Measurements from ENCODE around the gene SET. TPM values are rescaled to one million over a fixed set of nuclear protein-coding genes. Genes with fewer than 3 reads are reported as not detected.
"Not testable (repeated sequence)": the region's sequence is repeated elsewhere in the genome, so short reads cannot be mapped to it uniquely, and the experiment has no call there.

SET gene
- total RNA-seq (100 to 1,000 TPM; 190 to 195 TPM), polyA plus RNA-seq (100 to 1,000 TPM in 1 of 2 donors, 10 to 100 TPM in 1; 98.5 to 167 TPM)
- long read RNA-seq, donor 1, transcript SET-204 (8 exons, 2,850 nt) = minor isoform, 19 of 65 reads
- long read RNA-seq, donor 1, transcript SET-201 (8 exons, 2,915 nt) = major isoform, 22 of 65 reads
- long read RNA-seq, donor 1, partial matches to known transcripts = 5 of 65 reads
- long read RNA-seq, donor 1, other reads (novel, unspliced or antisense) = 19 of 65 reads
- long read RNA-seq, donor 2, transcript SET-201 (8 exons, 2,915 nt) = major isoform, 98 of 125 reads
- long read RNA-seq, donor 2, partial matches to known transcripts = 18 of 125 reads
- long read RNA-seq, donor 2, other reads (novel, unspliced or antisense) = 6 of 125 reads

GRCh38 chr9:128688501-128689292, at the start of gene SET:
Gene SET, plus strand, starts transcription at chr9:128689222. Its CDS starts 361 bp downstream, at chr9:128689583.
- 2 to 4% methylated on average over 53 to 93 of the region's 93 CpGs for WGBS, 2 donors
- Histone ChIP-seq H3K27me3 (ENCODE audit: control insufficient read depth in 1 of 2, insufficient read depth in 2 of 2, low read length in 1 of 2) (no peaks in the 10 kb centered on the region), H3K4me1 (ENCODE audit: control insufficient read depth in 1 of 2, insufficient read depth in 2 of 2, low read length in 2 of 2) (no peaks in the 10 kb centered on the region), H3K36me3 (ENCODE audit: control insufficient read depth in 1 of 2, insufficient read depth in 2 of 2, low read length in 1 of 2) (no peaks in the 10 kb centered on the region), H3K9me3 (ENCODE audit: control insufficient read depth, low read length) (no peaks in the 10 kb centered on the region), H3K27ac (ENCODE audit: low read depth in 1 of 2, low read length in 2 of 2) (peak within 1 kb of the TSS; percentile 67 to 77), H3K4me3 (ENCODE audit: low read length in 2 of 2) (peak within 1 kb of the TSS; percentile 89 to 98)
- ATAC-seq (ENCODE audit: low FRiP score) (peak; percentile 96), DNase-seq (peak; percentile 97)
- intact Hi-C loops (cut with DNase I) = loop anchor here (2.0 to 5.0 kb wide), 2 partner anchors 32 to 51 kb away; partner anchors contain the start of gene DYNC2I2 (in 1 of the 2)

- intact Hi-C loops (cut with DNase I) = no loop called here
- WGBS, 2 donors = 90 to 93% methylated on average over 18 of the region's 18 CpGs
- Histone ChIP-seq H3K36me3 (ENCODE audit: control insufficient read depth in 1 of 2, insufficient read depth in 2 of 2, low read length in 1 of 2) (peaks cover 0 to 4% of the 10 kb centered on the region in 2 donors), H3K4me3 (ENCODE audit: low read length in 2 of 2) (no peak overlapping the region), H3K9me3 (ENCODE audit: control insufficient read depth, low read length) (no peaks in the 10 kb centered on the region), H3K4me1 (ENCODE audit: control insufficient read depth in 1 of 2, insufficient read depth in 2 of 2, low read length in 2 of 2) (no peaks in the 10 kb centered on the region), H3K27me3 (ENCODE audit: control insufficient read depth in 1 of 2, insufficient read depth in 2 of 2, low read length in 1 of 2) (no peaks in the 10 kb centered on the region), H3K27ac (ENCODE audit: low read depth in 1 of 2, low read length in 2 of 2) (no peak overlapping the region)
- DNase-seq (no peak), ATAC-seq (ENCODE audit: low FRiP score) (no peak)
Observed at GRCh38 chr9:128640603-128641002, 48.4 kb upstream of the SET start.

GRCh38 chr9:128642675-128643245, 46.3 kb upstream of the SET start:
- ATAC-seq (ENCODE audit: low FRiP score) (no peak), DNase-seq (no peak)
- peaks cover 0 to 4% of the 10 kb centered on the region in 2 donors for H3K36me3 ChIP-seq (ENCODE audit: control insufficient read depth in 1 of 2, insufficient read depth in 2 of 2, low read length in 1 of 2)
- WGBS, 2 donors = 85 to 90% methylated on average over 12 of the region's 12 CpGs
- intact Hi-C loops (cut with DNase I) = no loop called here
- H3K9me3 ChIP-seq (ENCODE audit: control insufficient read depth, low read length) = no peaks in the 10 kb centered on the region
- H3K4me1 ChIP-seq (ENCODE audit: control insufficient read depth in 1 of 2, insufficient read depth in 2 of 2, low read length in 2 of 2) = no peaks in the 10 kb centered on the region
- H3K4me3 ChIP-seq (ENCODE audit: low read length in 2 of 2) = no peak overlapping the region
- H3K27me3 ChIP-seq (ENCODE audit: control insufficient read depth in 1 of 2, insufficient read depth in 2 of 2, low read length in 1 of 2) = no peaks in the 10 kb centered on the region
- no peak overlapping the region for H3K27ac ChIP-seq (ENCODE audit: low read depth in 1 of 2, low read length in 2 of 2)

- Histone ChIP-seq H3K9me3 (ENCODE audit: control insufficient read depth, low read length) (no peaks in the 10 kb centered on the region), H3K27ac (ENCODE audit: low read depth in 1 of 2, low read length in 2 of 2) (no peak overlapping the region), H3K4me3 (ENCODE audit: low read length in 2 of 2) (no peak overlapping the region), H3K27me3 (ENCODE audit: control insufficient read depth in 1 of 2, insufficient read depth in 2 of 2, low read length in 1 of 2) (no peaks in the 10 kb centered on the region), H3K4me1 (ENCODE audit: control insufficient read depth in 1 of 2, insufficient read depth in 2 of 2, low read length in 2 of 2) (no peaks in the 10 kb centered on the region), H3K36me3 (ENCODE audit: control insufficient read depth in 1 of 2, insufficient read depth in 2 of 2, low read length in 1 of 2) (peaks cover 0 to 4% of the 10 kb centered on the region in 2 donors)
- no peak for DNase-seq
- no peak for ATAC-seq (ENCODE audit: low FRiP score)
- intact Hi-C loops (cut with DNase I) = no loop called here
- WGBS, 2 donors = 66 to 67% methylated on average over 12 of the region's 12 CpGs
Observed at GRCh38 chr9:128643519-128644300, 45.3 kb upstream of the SET start.

GRCh38 chr9:128648206-128648605, 40.8 kb upstream of the SET start:
- DNase-seq = peak in 1 of 2 donors; percentile 65
- H3K4me3 ChIP-seq (ENCODE audit: low read length in 2 of 2); H3K36me3 ChIP-seq (ENCODE audit: control insufficient read depth in 1 of 2, insufficient read depth in 2 of 2, low read length in 1 of 2); ATAC-seq (ENCODE audit: low FRiP score); H3K9me3 ChIP-seq (ENCODE audit: control insufficient read depth, low read length); H3K27me3 ChIP-seq (ENCODE audit: control insufficient read depth in 1 of 2, insufficient read depth in 2 of 2, low read length in 1 of 2); intact Hi-C loops (cut with DNase I); H3K4me1 ChIP-seq (ENCODE audit: control insufficient read depth in 1 of 2, insufficient read depth in 2 of 2, low read length in 2 of 2); H3K27ac ChIP-seq (ENCODE audit: low read depth in 1 of 2, low read length in 2 of 2): not testable (repeated sequence)
- 94% methylated on average over 9 of the region's 9 CpGs for WGBS, 2 donors

- DNase-seq = no peak
- intact Hi-C loops (cut with DNase I) = no loop called here
- no peak overlapping the region for H3K4me3 ChIP-seq (ENCODE audit: low read length in 2 of 2)
- no peaks in the 10 kb centered on the region for H3K27me3 ChIP-seq (ENCODE audit: control insufficient read depth in 1 of 2, insufficient read depth in 2 of 2, low read length in 1 of 2)
- no peaks in the 10 kb centered on the region for H3K9me3 ChIP-seq (ENCODE audit: control insufficient read depth, low read length)
- H3K36me3 ChIP-seq (ENCODE audit: control insufficient read depth in 1 of 2, insufficient read depth in 2 of 2, low read length in 1 of 2) = no peaks in the 10 kb centered on the region
- H3K27ac ChIP-seq (ENCODE audit: low read depth in 1 of 2, low read length in 2 of 2) = no peak overlapping the region
- 96 to 97% methylated on average over 5 of the region's 5 CpGs for WGBS, 2 donors
- ATAC-seq (ENCODE audit: low FRiP score) = no peak
- H3K4me1 ChIP-seq (ENCODE audit: control insufficient read depth in 1 of 2, insufficient read depth in 2 of 2, low read length in 2 of 2) = no peaks in the 10 kb centered on the region
Observed at GRCh38 chr9:128651798-128652197, 37.2 kb upstream of the SET start.

- ATAC-seq (ENCODE audit: low FRiP score) = no peak
- H3K27me3 ChIP-seq (ENCODE audit: control insufficient read depth in 1 of 2, insufficient read depth in 2 of 2, low read length in 1 of 2) = no peaks in the 10 kb centered on the region
- 95% methylated on average over 8 of the region's 8 CpGs for WGBS, 2 donors
- no peaks in the 10 kb centered on the region for H3K4me1 ChIP-seq (ENCODE audit: control insufficient read depth in 1 of 2, insufficient read depth in 2 of 2, low read length in 2 of 2)
- intact Hi-C loops (cut with DNase I) = no loop called here
- no peak overlapping the region for H3K4me3 ChIP-seq (ENCODE audit: low read length in 2 of 2)
- no peaks in the 10 kb centered on the region for H3K9me3 ChIP-seq (ENCODE audit: control insufficient read depth, low read length)
- DNase-seq = no peak
- H3K27ac ChIP-seq (ENCODE audit: low read depth in 1 of 2, low read length in 2 of 2) = no peak overlapping the region
- no peaks in the 10 kb centered on the region for H3K36me3 ChIP-seq (ENCODE audit: control insufficient read depth in 1 of 2, insufficient read depth in 2 of 2, low read length in 1 of 2)
Observed at GRCh38 chr9:128653908-128654307, 35.1 kb upstream of the SET start.

- ATAC-seq (ENCODE audit: low FRiP score) (no peak), DNase-seq (no peak)
- intact Hi-C loops (cut with DNase I) = no loop called here
- Histone ChIP-seq H3K4me3 (ENCODE audit: low read length in 2 of 2) (no peak overlapping the region), H3K27ac (ENCODE audit: low read depth in 1 of 2, low read length in 2 of 2) (no peak overlapping the region), H3K4me1 (ENCODE audit: control insufficient read depth in 1 of 2, insufficient read depth in 2 of 2, low read length in 2 of 2) (no peaks in the 10 kb centered on the region), H3K9me3 (ENCODE audit: control insufficient read depth, low read length) (no peaks in the 10 kb centered on the region), H3K36me3 (ENCODE audit: control insufficient read depth in 1 of 2, insufficient read depth in 2 of 2, low read length in 1 of 2) (no peaks in the 10 kb centered on the region), H3K27me3 (ENCODE audit: control insufficient read depth in 1 of 2, insufficient read depth in 2 of 2, low read length in 1 of 2) (no peaks in the 10 kb centered on the region)
- WGBS, 2 donors = 95 to 96% methylated on average over 1 of the region's 1 CpG
Observed at GRCh38 chr9:128654481-128654880, 34.5 kb upstream of the SET start.
